Activated CD8-positive, alpha-beta T cell treated with anti-CD3 and anti-CD28 coated beads, Interleukin-2, amount 10 ng/mL, durations not matched to agents 7 days and 5 days (primary cell): ENCODE data around the gene SKAP1. TPM values are rescaled to one million over a fixed set of nuclear protein-coding genes. Genes with fewer than 3 reads are reported as not detected.
"Not testable (repeated sequence)": the region's sequence is repeated elsewhere in the genome, so short reads cannot be mapped to it uniquely, and the experiment has no call there.

Source experiments
- ATAC-seq: fragments of 150-1000 bp; cut with Tn5 transposase; one replicate; pipeline ENCODE4 v1.10.0; 2021; ENCODE audit warnings: moderate library complexity
- CTCF ChIA-PET: fragments of 350-600 bp; sonication (Branson Sonifier 250); formaldehyde crosslinking; loops from one replicate; lab custom pipeline; 2021; ENCODE audit warnings: antibody characterized with exemption; lab: Charles Lee
- POLR2A ChIA-PET: fragments of 350-600 bp; sonication (Branson Sonifier 250); formaldehyde crosslinking; loops from one replicate; lab custom pipeline; 2021; ENCODE audit warnings: antibody characterized with exemption; lab: Charles Lee
- DNase-seq: peaks from one replicate; pipeline ENCODE4 v3.0.0-alpha.2; 2020
- H3K27ac Mint-ChIP-seq: one replicate; pipeline ENCODE4 v1.8.0; 2021; ENCODE audit warnings: mild to moderate bottlenecking, mixed read lengths
- H3K27me3 Mint-ChIP-seq: one replicate; pipeline ENCODE4 v1.8.0; 2021; ENCODE audit warnings: low read depth, mixed read lengths
- H3K36me3 Mint-ChIP-seq: one replicate; pipeline ENCODE4 v1.8.0; 2021; ENCODE audit warnings: low read depth, mixed read lengths
- H3K4me1 Mint-ChIP-seq: one replicate; pipeline ENCODE4 v1.8.0; 2021; ENCODE audit warnings: low read depth, mixed read lengths
- H3K4me3 Mint-ChIP-seq: one replicate; pipeline ENCODE4 v1.8.0; 2021; ENCODE audit warnings: mild to moderate bottlenecking, mixed read lengths
- H3K9me3 Mint-ChIP-seq: one replicate; pipeline ENCODE4 v1.8.0; 2022; ENCODE audit warnings: mixed read lengths; ENCODE audit not compliant: insufficient read depth
- total RNA-seq, 2 experiments: library from RNA; stranded (reverse); gene quantifications; one replicate each; pipeline ENCODE4 v1.2.3, GENCODE V29; 2021

SKAP1 gene
- total RNA-seq, 2 experiments from 2014 or later = 93.8 to 94.1 TPM

DNA sequence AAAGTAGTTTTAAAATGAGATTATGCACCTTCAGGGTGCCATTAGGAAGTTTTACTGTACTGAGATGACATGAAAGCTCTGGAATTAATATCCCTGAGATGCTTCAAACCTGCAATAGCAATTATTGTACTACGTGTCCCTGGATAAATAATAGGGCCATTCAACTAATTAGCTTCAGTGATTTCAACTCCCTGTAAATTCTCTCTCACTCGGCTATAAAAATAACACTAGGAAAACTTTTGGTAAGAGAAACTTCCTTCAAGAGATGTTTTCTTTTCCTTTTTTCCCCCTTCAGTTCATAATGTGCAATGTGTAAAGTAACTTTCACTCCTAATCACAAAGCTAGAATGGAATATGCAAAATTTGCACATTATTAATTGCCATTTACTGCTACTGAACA lies 176.0 kb downstream of the SKAP1 start:
- no peak overlapping the region for H3K27ac Mint-ChIP-seq
- peaks cover 5% of the 10 kb centered on the region for H3K36me3 Mint-ChIP-seq
- ChIA-PET POLR2A (no interaction called here), CTCF (interaction anchor here (2.1 kb wide), 1 partner anchor 9 kb away, joined by 7 read pairs; no protein-coding TSS in a partner anchor)
- ATAC-seq (no peak), DNase-seq (no peak)
- no peak overlapping the region for H3K4me3 Mint-ChIP-seq
- no peaks in the 10 kb centered on the region for H3K27me3 Mint-ChIP-seq
- no peaks in the 10 kb centered on the region for H3K4me1 Mint-ChIP-seq
- no peaks in the 10 kb centered on the region for H3K9me3 Mint-ChIP-seq

DNA sequence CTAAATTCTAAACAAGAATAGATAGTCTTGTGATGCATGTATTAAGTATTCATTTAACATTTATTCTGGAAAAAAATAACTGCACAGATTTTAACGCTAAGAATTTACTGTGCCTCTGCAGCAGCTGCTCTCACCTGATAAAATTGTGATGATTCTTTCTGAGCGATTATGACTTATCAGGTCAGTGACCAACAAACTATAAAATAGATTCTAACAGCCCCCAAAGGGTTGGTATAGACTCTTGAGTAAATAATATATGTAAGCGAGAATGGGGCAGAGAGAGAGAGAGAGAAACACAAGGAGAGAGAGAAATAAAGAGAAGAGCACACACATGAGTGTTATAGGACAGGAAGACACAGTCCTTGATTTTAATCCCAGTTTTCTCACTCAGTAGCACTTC lies 178.1 kb downstream of the SKAP1 start:
- no peaks in the 10 kb centered on the region for H3K4me1 Mint-ChIP-seq
- H3K9me3 Mint-ChIP-seq = no peaks in the 10 kb centered on the region
- H3K27me3 Mint-ChIP-seq = no peaks in the 10 kb centered on the region
- DNase-seq = no peak
- ChIA-PET POLR2A (no interaction called here), CTCF (interaction anchor here (2.0 to 2.6 kb wide), 2 partner anchors 11 to 13 kb away, joined by 8 to 11 read pairs; no protein-coding TSS in a partner anchor)
- no peak overlapping the region for H3K27ac Mint-ChIP-seq
- H3K36me3 Mint-ChIP-seq = peaks cover 3% of the 10 kb centered on the region
- H3K4me3 Mint-ChIP-seq = no peak overlapping the region
- no peak for ATAC-seq

DNA sequence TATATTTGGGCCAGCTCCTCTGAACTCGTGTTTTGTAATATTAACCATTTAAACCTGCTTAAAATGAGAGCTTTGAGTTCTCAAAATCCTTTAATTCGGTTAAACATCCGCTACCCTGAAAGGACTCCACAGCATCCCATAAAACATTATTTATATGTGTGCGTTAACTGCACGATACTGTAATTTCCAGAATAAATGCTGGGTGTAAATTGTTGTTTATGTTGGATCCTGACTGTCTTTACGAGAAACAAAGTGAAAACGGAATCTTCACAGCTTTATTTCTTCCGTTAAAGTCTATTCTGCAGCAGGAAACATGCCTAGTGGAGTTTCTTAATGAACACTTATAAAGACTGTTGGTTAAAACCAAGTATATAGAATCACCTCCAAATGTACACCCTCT lies 179.1 kb downstream of the SKAP1 start:
- Mint-ChIP-seq H3K27ac (no peak overlapping the region), H3K4me1 (no peaks in the 10 kb centered on the region), H3K9me3 (no peaks in the 10 kb centered on the region), H3K4me3 (no peak overlapping the region), H3K36me3 (no peaks in the 10 kb centered on the region), H3K27me3 (no peaks in the 10 kb centered on the region)
- POLR2A ChIA-PET = interaction anchor here (0.6 kb wide), 1 partner anchor 113 kb away, joined by 3 read pairs; no protein-coding TSS in a partner anchor
- no peak for DNase-seq
- ATAC-seq = no peak
- CTCF ChIA-PET = interaction anchor here (0.6 to 2.6 kb wide), 7 partner anchors 9 to 342 kb away, joined by 3 to 13 read pairs (median 3); partner anchors contain the start of gene HOXB5

DNA sequence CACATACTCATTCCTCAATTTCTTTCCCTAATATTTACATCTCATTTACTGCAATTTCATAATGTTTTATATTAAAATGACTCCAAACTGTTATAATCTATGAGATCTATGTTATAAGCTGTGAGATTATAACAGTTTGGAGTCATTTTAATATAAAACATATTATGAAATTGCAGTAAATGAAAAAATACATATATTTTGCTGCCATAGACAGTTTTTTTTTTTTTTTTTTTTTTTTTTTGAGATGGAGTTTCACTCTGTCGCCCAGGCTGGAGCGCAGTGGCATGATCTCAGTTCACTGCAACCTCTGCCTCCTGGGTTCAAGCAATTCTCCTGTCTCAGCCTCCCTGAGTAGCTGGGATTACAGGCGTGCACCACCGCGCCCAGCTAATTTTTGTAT lies 180.0 kb downstream of the SKAP1 start:
- H3K4me1 Mint-ChIP-seq, DNase-seq, H3K4me3 Mint-ChIP-seq, H3K27me3 Mint-ChIP-seq, H3K9me3 Mint-ChIP-seq, H3K36me3 Mint-ChIP-seq, H3K27ac Mint-ChIP-seq, POLR2A ChIA-PET, ATAC-seq: not testable (repeated sequence)
- CTCF ChIA-PET = interaction anchor here (1.2 to 2.6 kb wide), 6 partner anchors 9 to 34 kb away, joined by 3 to 13 read pairs (median 6); no protein-coding TSS in a partner anchor

DNA sequence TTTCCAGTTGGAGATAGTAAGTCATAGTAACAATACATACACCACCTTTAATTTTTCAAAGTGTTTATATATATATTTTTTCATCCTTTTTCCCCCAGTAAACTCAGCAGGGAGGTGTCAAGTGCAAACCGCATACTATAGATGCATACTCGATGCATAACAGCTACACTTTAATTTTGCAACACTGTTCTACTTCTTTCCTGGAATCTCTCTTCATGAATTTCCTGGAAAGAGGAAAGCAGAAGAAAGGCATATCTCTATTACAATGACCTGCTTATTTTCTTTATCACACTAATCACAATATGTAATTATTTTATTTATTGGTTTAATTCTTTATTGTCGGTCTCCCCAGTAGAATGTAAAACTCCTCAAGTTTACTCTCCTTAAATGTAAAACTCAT lies 182.4 kb downstream of the SKAP1 start:
- CTCF ChIA-PET = interaction anchor here (0.7 to 2.3 kb wide), 3 partner anchors 12 to 277 kb away, joined by 3 to 9 read pairs (median 7); partner anchors contain the start of gene CDK5RAP3
- Mint-ChIP-seq H3K27ac (no peak overlapping the region), H3K4me1 (peaks cover 22% of the 10 kb centered on the region), H3K36me3 (no peaks in the 10 kb centered on the region), H3K4me3 (no peak overlapping the region), H3K27me3 (no peaks in the 10 kb centered on the region), H3K9me3 (no peaks in the 10 kb centered on the region)
- DNase-seq (no peak), ATAC-seq (no peak)
- POLR2A ChIA-PET = no interaction called here

DNA sequence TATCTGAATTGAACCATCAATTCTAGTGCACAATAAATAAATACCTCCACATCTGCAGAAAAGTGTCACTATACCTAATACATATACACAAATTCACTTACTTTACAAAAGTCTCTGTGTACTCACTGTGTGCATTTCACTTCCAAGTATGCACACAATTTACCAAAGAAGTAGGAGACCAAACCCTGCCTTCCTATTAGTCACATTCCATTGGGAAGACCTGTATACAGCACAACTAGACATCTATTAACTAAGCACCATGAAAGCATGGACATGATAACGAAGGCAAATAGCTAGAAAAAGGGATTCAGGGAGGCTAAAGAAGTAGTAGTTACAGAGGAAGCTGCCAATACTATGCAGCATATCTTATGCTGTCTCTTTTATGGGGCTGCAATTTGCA lies 183.0 kb downstream of the SKAP1 start:
- ATAC-seq (no peak), DNase-seq (no peak)
- no peak overlapping the region for H3K4me3 Mint-ChIP-seq
- no peaks in the 10 kb centered on the region for H3K9me3 Mint-ChIP-seq
- ChIA-PET POLR2A (no interaction called here), CTCF (interaction anchor here (0.7 to 2.3 kb wide), 3 partner anchors 13 to 276 kb away, joined by 3 to 9 read pairs (median 7); partner anchors contain the start of gene CDK5RAP3)
- peaks cover 24% of the 10 kb centered on the region for H3K4me1 Mint-ChIP-seq
- no peaks in the 10 kb centered on the region for H3K36me3 Mint-ChIP-seq
- no peak overlapping the region for H3K27ac Mint-ChIP-seq
- H3K27me3 Mint-ChIP-seq = no peaks in the 10 kb centered on the region

DNA sequence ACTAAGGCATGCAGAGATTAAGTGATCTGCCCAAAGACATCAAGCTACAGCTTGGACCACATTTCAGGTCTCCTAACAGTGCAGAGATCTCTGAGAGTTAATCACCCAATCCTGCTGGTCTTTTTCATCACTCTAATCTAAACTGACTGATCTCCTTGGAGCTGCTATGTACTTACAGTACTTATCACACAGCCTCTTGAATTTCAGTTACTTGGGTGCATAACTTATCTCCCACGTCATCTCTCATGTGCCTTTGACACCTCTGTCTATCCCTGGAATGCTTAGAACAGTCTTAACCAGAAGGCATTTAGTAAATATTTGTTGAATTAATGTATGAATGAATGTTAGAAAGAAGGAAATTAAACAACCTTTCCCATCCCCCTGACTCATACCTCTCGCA lies 183.4 kb downstream of the SKAP1 start:
- ATAC-seq = no peak
- Mint-ChIP-seq H3K4me1 (peaks cover 29% of the 10 kb centered on the region), H3K4me3 (no peak overlapping the region), H3K27me3 (no peaks in the 10 kb centered on the region), H3K9me3 (no peaks in the 10 kb centered on the region), H3K36me3 (peaks cover 2% of the 10 kb centered on the region), H3K27ac (no peak overlapping the region)
- ChIA-PET CTCF (interaction anchor here (0.7 to 2.3 kb wide), 3 partner anchors 13 to 276 kb away, joined by 3 to 9 read pairs (median 7); partner anchors contain the start of gene CDK5RAP3), POLR2A (no interaction called here)
- DNase-seq = no peak

DNA sequence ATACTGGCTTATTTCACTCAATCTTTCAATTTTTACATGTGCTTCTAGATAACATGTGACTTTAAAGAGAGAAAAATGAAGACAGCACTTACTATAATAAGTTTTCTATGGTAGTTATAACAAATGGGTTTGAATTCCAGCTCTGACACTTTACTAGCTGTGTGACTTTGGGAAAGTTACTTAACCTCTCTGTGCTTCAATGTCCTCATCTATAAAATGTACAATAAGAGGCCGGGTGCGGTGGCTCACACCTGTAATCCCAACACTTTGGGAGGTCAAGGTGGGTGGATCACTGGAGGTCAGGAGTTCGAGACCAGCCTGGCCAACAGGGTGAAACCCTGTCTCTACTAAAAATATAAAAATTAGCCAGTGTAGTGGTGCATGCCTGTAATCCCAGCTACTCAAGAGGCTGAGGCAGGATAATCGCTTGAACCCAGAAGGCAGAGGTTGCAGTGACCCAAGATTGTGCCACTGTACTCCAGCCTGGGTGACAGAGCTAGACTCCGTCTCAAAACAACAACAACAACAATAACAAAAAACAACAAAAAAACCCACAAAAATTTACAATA lies 184.5 kb downstream of the SKAP1 start:
- H3K4me3 Mint-ChIP-seq, DNase-seq, H3K27ac Mint-ChIP-seq, H3K36me3 Mint-ChIP-seq, POLR2A ChIA-PET, H3K9me3 Mint-ChIP-seq, H3K27me3 Mint-ChIP-seq, ATAC-seq: not testable (repeated sequence)
- H3K4me1 Mint-ChIP-seq = peaks cover 39% of the 10 kb centered on the region
- CTCF ChIA-PET = interaction anchor here (0.6 to 2.3 kb wide), 3 partner anchors 14 to 165 kb away, joined by 3 to 9 read pairs (median 7); no protein-coding TSS in a partner anchor

DNA sequence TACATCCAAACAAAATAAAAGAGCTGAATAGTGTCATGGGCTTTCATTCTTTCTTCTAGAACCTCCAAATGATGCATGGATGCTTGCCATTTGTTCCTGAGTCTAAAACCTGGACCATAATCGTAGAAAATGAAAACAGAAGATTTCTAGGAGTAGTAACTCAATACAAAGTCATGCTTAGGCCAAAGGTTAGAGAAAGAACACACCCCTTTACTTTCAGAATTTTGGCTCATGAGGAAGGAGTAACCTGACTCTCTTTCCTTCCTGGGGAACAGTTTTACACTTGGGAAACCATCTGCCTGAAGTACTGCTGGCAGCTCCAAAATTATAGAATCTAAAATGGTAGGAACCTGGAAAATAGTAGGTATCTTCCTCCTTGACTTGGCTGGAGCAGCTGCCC lies 185.2 kb downstream of the SKAP1 start:
- H3K36me3 Mint-ChIP-seq = peaks cover 5% of the 10 kb centered on the region
- ATAC-seq (no peak), DNase-seq (no peak)
- H3K27ac Mint-ChIP-seq = no peak overlapping the region
- ChIA-PET CTCF (interaction anchor here (0.6 to 2.1 kb wide), 7 partner anchors 14 to 348 kb away, joined by 3 to 18 read pairs (median 4); no protein-coding TSS in a partner anchor), POLR2A (interaction anchor here (0.7 kb wide), 1 partner anchor 321 kb away, joined by 4 read pairs; no protein-coding TSS in a partner anchor)
- H3K4me3 Mint-ChIP-seq = no peak overlapping the region
- no peaks in the 10 kb centered on the region for H3K9me3 Mint-ChIP-seq
- peaks cover 47% of the 10 kb centered on the region for H3K4me1 Mint-ChIP-seq
- no peaks in the 10 kb centered on the region for H3K27me3 Mint-ChIP-seq

DNA sequence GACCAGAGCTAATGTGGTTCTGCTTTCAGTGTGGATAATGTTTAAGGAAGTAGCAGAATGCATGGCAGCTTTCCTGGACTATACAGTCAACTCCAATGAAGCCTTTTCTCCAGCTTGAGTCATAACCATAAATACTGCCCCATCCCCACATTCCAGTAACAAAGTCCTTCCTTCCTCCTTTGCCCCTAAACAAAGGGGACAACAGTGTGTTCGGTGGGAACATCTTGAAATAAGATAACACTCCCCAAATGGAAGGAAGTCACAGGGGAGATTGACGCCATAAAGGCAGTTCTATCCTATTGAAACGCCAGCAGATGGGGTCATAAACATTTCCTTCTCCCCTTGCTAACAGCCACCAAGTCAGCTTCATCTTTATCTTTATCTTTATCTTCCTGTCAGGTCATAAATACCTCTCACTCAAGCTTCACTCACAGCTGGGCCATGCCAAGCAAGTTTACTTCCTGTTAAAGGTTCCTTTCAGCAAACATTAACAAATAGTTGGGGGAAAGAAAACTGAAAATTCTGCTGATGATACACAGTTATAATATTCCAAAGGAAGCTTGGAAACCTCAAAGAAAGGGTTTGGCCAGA lies 185.8 kb downstream of the SKAP1 start:
- peaks cover 51% of the 10 kb centered on the region for H3K4me1 Mint-ChIP-seq
- H3K27ac Mint-ChIP-seq = peak overlapping the region; percentile 9
- H3K4me3 Mint-ChIP-seq = no peak overlapping the region
- no peak for ATAC-seq
- POLR2A ChIA-PET = interaction anchor here (0.7 kb wide), 1 partner anchor 321 kb away, joined by 4 read pairs; no protein-coding TSS in a partner anchor
- H3K27me3 Mint-ChIP-seq = no peaks in the 10 kb centered on the region
- peaks cover 5% of the 10 kb centered on the region for H3K36me3 Mint-ChIP-seq
- no peak for DNase-seq
- CTCF ChIA-PET = interaction anchor here (1.2 to 2.1 kb wide), 6 partner anchors 15 to 349 kb away, joined by 3 to 18 read pairs (median 4); no protein-coding TSS in a partner anchor
- H3K9me3 Mint-ChIP-seq = no peaks in the 10 kb centered on the region

DNA sequence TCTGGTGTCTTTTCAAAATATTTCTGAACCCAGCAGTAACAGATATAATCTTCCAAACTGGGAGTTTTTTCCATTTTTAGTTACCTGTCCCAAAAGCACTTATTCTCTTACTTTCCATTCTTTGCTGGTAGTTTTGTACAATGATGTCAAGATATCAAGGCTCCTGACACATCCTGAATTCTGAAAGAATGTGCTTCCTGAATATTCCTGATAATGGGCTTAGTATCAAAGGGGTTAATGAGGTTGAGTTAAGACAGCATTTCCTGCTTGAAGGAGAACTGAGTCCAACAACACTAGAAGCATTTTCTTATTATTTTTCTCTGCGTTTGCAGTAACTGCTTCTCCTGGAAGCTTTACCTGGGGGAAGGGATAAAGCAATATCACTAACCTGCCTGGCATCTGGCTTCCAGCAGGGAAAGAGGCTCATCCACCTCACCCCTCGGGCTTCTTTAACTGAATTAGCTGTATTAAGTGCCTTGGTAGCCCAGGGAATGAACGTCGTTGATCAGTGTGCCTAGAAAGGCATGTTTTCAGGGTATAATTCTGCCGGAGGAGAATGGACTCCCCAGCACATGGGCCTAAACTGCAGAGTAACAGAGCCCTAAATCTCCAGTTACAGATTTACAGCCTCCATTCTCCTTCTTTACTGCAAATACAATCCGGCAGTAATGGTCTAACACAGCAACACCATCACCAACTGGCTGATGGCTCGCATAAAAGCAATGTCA lies 188.1 kb downstream of the SKAP1 start:
- CTCF ChIA-PET = interaction anchor here (1.1 to 1.7 kb wide), 4 partner anchors 9 to 216 kb away, joined by 3 to 7 read pairs (median 4); no protein-coding TSS in a partner anchor
- H3K9me3 Mint-ChIP-seq = no peaks in the 10 kb centered on the region
- no peak for DNase-seq

More for the DNA sequence above, 188.1 kb downstream of the SKAP1 start:
- no peak for ATAC-seq
- peaks cover 68% of the 10 kb centered on the region for H3K4me1 Mint-ChIP-seq
- peaks cover 11% of the 10 kb centered on the region for H3K36me3 Mint-ChIP-seq
- no peak overlapping the region for H3K4me3 Mint-ChIP-seq
- no peak overlapping the region for H3K27ac Mint-ChIP-seq
- no peaks in the 10 kb centered on the region for H3K27me3 Mint-ChIP-seq
- POLR2A ChIA-PET = no interaction called here
